AG10803 (cell line): ENCODE data around the gene SLC25A29.

Source experiments
- DNase-seq: peaks from one replicate; pipeline ENCODE4 v3.0.0; 2010; ENCODE audit warnings: low read depth
- H3K4me3 ChIP-seq: 2 replicates; pipeline ENCODE4 v1.5.1; 2011; ENCODE audit warnings: mild to moderate bottlenecking, low read length, control low read depth
- CTCF ChIP-seq: conservative IDR thresholded peaks from 2 replicates; pipeline ENCODE4 v1.5.1; 2011; ENCODE audit warnings: mild to moderate bottlenecking, low read length, control low read depth, inconsistent platforms

Gene SLC25A29

DNA sequence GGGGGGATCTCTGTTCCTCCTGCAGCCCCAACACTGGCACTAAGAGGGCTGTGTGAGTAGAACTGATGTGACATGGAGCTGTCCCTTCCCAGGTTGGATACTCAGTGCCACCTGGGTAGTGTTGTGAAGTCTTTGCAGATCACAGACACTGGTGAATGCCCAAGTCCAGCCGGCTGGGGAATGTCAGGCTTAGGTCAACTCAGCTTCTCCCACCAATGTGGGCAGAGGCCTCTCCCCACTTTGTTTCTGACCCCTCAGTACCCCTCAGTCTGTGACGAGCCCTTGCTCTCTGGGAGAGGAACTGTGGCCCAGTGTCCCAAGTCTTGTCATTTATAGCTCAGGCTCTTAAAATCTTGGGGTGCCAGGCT, 11.3 kb downstream of the SLC25A29 start:
- H3K4me3 ChIP-seq: no peak overlapping the region
- TF ChIP-seq CTCF: no peak
- no peak for DNase-seq

DNA sequence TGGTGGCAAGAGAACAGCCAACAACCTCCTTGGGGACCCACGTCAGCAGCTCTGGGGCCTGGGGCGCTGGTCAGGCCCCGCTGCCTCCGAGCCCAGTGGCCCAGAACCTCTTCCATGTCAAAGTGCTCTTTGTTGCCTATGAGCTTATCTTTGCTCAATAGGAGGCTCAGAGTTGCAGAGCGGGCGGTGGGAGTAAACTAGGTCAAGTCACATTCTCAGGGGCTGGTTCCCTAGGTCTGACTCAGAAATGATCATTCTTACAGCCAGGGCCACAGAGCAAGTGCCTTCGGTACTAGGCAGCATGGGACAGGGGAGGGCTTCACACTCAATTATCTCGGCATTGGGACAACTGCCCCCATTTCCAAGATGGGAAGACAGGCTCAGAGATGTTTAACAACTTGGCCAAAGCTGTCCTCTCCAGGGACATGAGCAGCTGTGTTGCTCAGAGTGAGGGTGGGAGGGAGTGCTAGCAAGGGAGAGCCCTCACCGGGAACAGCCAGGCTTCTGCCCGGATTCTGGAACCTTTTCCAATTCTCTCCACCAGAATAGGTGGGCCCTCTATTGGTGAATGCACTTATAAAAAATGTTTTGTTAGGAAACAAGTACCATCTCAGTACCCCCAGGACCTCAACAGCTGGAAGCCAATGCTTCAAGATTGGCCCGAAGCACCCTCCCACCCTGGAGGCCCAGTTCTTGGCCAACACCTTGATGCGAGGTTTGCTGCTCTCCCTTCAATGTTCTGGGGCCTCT, 11.9 kb downstream of the SLC25A29 start:
- DNase-seq: no peak
- no peak for TF ChIP-seq CTCF
- no peak overlapping the region for H3K4me3 ChIP-seq

DNA sequence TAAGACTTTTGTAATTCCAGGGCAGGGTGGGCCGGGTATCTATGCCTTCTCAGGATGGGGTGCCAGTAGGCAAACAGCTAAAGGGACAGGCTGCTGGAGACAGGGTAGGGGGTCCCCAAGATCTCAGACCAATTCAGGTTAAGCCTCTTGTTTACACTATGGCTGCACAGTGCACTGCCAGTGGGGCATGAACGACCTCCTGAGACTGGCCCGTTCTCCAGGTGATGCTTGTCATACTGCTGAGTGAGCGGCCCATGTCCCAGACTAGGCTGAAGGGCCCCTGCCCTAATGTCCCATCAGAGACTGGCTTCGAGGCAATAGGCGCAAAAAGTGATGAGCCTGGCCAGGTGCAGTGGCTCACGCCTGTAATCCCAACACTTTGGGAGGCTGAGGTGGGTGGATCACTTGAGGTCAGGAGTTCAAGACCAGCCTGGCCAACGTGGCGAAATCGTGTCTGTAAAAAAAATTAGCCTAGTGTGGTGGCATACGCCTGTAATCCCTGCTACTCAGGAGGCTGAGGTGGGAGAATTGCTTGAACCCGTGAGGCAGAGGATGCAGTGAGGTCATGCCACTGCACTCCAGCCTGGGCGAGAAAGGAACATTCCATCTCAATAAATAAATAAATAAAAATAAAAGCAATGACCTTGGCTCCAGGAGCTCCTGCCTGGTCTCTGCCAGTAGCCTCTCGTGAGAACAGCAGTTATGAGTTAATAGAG, 12.6 kb downstream of the SLC25A29 start:
- H3K4me3 ChIP-seq: no peak overlapping the region
- TF ChIP-seq CTCF: no peak
- DNase-seq: peak; percentile 43

- TF ChIP-seq CTCF: no peak
- DNase-seq: no peak
- no peak overlapping the region for H3K4me3 ChIP-seq
Measured at GRCh38 chr14:100292776-100293461, 13.3 kb downstream of the SLC25A29 start.

GRCh38 chr14:100292301-100292775, 13.9 kb downstream of the SLC25A29 start:
- no peak for DNase-seq
- H3K4me3 ChIP-seq: no peak overlapping the region
- no peak for TF ChIP-seq CTCF

DNA sequence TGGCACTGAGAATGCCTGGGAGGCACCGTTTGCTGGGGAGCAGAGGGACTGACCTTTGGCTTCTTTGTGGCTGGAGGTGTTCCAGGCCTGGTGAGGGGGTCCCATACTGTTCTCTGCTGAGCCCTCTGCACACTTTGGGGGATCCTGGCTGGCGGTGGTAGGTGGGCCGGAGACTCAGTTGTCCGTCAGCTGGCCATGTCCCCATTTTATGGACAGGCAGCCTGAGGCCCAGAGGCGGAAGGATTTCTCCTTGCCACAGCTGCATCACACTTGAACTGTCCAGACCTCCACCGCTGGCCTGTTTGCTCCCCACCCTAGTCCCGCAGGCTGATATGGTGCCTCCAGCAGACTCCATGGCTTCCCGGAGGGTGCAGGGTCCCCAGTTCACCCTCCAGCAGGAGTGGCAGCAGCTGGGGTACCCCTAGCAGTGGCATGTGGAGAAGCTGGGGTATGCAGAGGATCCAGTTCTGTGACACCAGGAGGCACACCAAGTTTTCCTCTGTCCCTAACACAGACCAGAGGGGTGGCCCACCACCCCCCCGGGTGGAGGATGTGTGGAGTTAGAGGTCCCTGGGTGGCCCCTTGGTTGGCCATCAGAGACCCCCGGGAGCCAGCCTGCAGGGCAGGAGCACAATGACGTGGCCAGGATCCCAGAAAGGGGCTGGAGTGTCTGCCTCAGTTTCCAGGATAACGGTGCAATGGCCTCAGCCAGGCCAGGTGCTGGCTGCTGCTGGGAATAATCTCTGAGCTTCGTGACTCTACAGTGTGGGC, 14.8 kb downstream of the SLC25A29 start:
- no peak for TF ChIP-seq CTCF
- no peak overlapping the region for H3K4me3 ChIP-seq
- DNase-seq: no peak
